PC-9 (cell line): Measurements from ENCODE around the gene TNFAIP3. TPM values are rescaled to one million over a fixed set of nuclear protein-coding genes. Genes with fewer than 3 reads are reported as not detected.

Experiments
- BruUV-seq: library from RNA; stranded (reverse); fragments of 400-500 nt; replicated peaks from 2 replicates; lab custom pipeline; 2021; lab: Mats Ljungman, UMichigan
- CTCF ChIA-PET: fragments of 300-600 bp; sonication (Branson Sonifier 250); formaldehyde crosslinking; loops from one replicate; lab custom pipeline; 2022; ENCODE audit warnings: antibody characterized with exemption; lab: Charles Lee
- POLR2A ChIA-PET: fragments of 300-600 bp; sonication (Branson Sonifier 250); formaldehyde crosslinking; loops from one replicate; lab custom pipeline; 2022; ENCODE audit warnings: antibody characterized with exemption; ENCODE audit not compliant: unreplicated experiment; lab: Charles Lee
- DNase-seq, 2 experiments: peaks; one replicate each; pipeline versions ENCODE4 v3.0.0 to v3.0.0-alpha.2; 2015 to 2022; ENCODE audit warnings: mixed read lengths in 1 of 2
- H2AFZ ChIP-seq: fragments of 200-600 bp; sonication (generic); 2 replicates; pipeline ENCODE4 v1.8.1; 2017; ENCODE audit warnings: antibody characterized with exemption
- H3F3A ChIP-seq: fragments of 200-600 bp; sonication (generic); 2 replicates; pipeline ENCODE4 v1.8.1; 2017; ENCODE audit warnings: antibody characterized with exemption, mild to moderate bottlenecking, low read depth; ENCODE audit not compliant: insufficient read depth
- H3K27ac ChIP-seq: fragments of 200-600 bp; sonication (generic); 2 replicates; pipeline ENCODE4 v1.6.1; 2016; ENCODE audit warnings: mixed run types
- H3K27me3 ChIP-seq: fragments of 200-600 bp; sonication (generic); 2 replicates; pipeline ENCODE4 v1.6.1; 2016; ENCODE audit warnings: low read depth, mixed run types; ENCODE audit not compliant: insufficient read depth
- H3K36me3 ChIP-seq: fragments of 200-600 bp; sonication (generic); 2 replicates; pipeline ENCODE4 v1.6.1; 2016; ENCODE audit warnings: low read depth, mixed run types
- H3K4me1 ChIP-seq: fragments of 200-600 bp; sonication (generic); replicated peaks from 2 replicates; pipeline ENCODE4 v1.6.1; 2016; ENCODE audit warnings: mixed run types; ENCODE audit not compliant: insufficient read depth
- H3K4me2 ChIP-seq: fragments of 200-600 bp; sonication (generic); 2 replicates; pipeline ENCODE4 v1.6.1; 2017; ENCODE audit warnings: mixed run types
- H3K4me3 ChIP-seq: fragments of 200-600 bp; sonication (generic); 2 replicates; pipeline ENCODE4 v1.6.1; 2016; ENCODE audit warnings: mixed run types
- H3K79me2 ChIP-seq: fragments of 200-600 bp; sonication (generic); 2 replicates; pipeline ENCODE4 v1.6.1; 2017; ENCODE audit warnings: low read depth, mixed run types
- H3K9me2 ChIP-seq: fragments of 200-600 bp; sonication (generic); 2 replicates; pipeline ENCODE4 v1.8.1; 2017; ENCODE audit warnings: mild to moderate bottlenecking; ENCODE audit not compliant: insufficient read depth
- H3K9me3 ChIP-seq: fragments of 200-600 bp; sonication (generic); 2 replicates; pipeline ENCODE4 v1.8.1; 2016; ENCODE audit warnings: low read depth; ENCODE audit not compliant: insufficient read depth
- H4K20me1 ChIP-seq: fragments of 200-600 bp; sonication (generic); 2 replicates; pipeline ENCODE4 v1.8.1; 2017; ENCODE audit not compliant: insufficient read depth
- CTCF ChIP-seq: fragments of 200-600 bp; sonication (generic); conservative IDR thresholded peaks from 2 replicates; pipeline ENCODE4 v1.6.1; 2017; ENCODE audit warnings: mixed run types, antibody characterized with exemption, mild to moderate bottlenecking, moderate library complexity
- EZH2 ChIP-seq: fragments of 200-600 bp; sonication (generic); IDR thresholded peaks from 2 replicates; pipeline ENCODE4 v1.8.0; 2017; ENCODE audit warnings: antibody characterized with exemption, low read depth
- intact Hi-C: fragments of 100-400 bp; cut with micrococcal nuclease; formaldehyde crosslinking; loops from one replicate; pipeline ENCODE4 v1.10.0; 2022; ENCODE audit not compliant: unreplicated experiment
- total RNA-seq: library from RNA; stranded (reverse); gene quantifications from 2 replicates; pipeline ENCODE4 v1.2.3, GENCODE V29; 2021

TNFAIP3 gene
- total RNA-seq, 1 experiment from 2014 or later, result 7.8 TPM

- no peaks in the 10 kb centered on the region for H3F3A ChIP-seq
- H3K9me3 ChIP-seq, result no peaks in the 10 kb centered on the region
- no peak overlapping the region for H3K27ac ChIP-seq
- no TSS peak for BruUV-seq
- no peaks in the 10 kb centered on the region for H3K27me3 ChIP-seq
- no peak overlapping the region for H2AFZ ChIP-seq
- no peak overlapping the region for H3K4me2 ChIP-seq
- H3K4me3 ChIP-seq, result no peak overlapping the region
- intact Hi-C loops, result no loop called here
- no peaks in the 10 kb centered on the region for H3K79me2 ChIP-seq
- H3K4me1 ChIP-seq, result no peaks in the 10 kb centered on the region
- no peaks in the 10 kb centered on the region for H3K9me2 ChIP-seq
- ChIA-PET CTCF (no interaction called here), POLR2A (no interaction called here)
- no peak for TF ChIP-seq CTCF
- H4K20me1 ChIP-seq, result no peaks in the 10 kb centered on the region
- DNase-seq, result no peak
- H3K36me3 ChIP-seq, result no peaks in the 10 kb centered on the region
Measured at GRCh38 chr6:137903933-137904821, 37.1 kb downstream of the TNFAIP3 start.

DNA sequence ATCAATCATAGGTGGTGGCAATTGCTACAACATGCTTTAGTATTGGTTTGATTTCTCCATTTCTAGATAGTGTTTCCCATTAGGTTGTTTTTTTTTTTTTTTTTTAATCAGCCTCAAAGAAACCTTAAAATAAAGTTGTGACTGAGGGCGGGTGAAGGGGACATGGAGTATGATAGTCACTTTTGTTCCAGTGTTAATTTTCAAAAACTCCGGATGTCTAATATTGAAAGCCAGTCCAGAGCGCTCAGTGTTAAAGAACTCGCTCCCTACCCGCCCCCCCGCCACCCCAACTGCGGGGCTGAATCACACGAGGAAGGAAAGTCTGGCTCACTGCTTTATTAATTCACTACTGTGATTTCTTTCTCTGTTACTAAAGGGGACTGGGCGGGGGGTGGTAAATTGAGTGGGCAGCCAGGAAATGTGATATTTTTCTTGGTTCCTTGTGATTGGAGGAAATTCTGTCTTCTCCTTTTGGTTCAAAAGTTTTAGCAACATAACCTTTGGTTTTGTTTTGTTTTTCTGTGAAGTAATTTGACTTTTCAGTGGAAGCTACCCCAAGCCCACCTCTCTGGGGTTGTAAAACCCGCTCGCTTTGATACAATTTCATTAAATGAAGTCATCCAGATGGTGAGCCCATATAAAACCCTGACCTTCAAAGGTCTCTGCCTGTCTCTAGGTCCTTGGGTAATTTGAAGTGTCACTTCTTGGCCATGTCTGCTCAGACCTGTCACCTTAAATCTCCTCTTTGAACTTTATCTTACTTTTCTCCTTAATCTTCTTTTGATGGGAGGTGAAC, 38.0 kb downstream of the TNFAIP3 start:
- Histone ChIP-seq H3K27ac (no peak overlapping the region), H2AFZ (no peak overlapping the region), H4K20me1 (no peaks in the 10 kb centered on the region), H3K4me1 (no peaks in the 10 kb centered on the region), H3F3A (no peaks in the 10 kb centered on the region), H3K4me3 (no peak overlapping the region), H3K27me3 (no peaks in the 10 kb centered on the region), H3K4me2 (no peak overlapping the region), H3K9me3 (no peaks in the 10 kb centered on the region), H3K36me3 (no peaks in the 10 kb centered on the region), H3K79me2 (no peaks in the 10 kb centered on the region), H3K9me2 (no peaks in the 10 kb centered on the region)
- POLR2A ChIA-PET, result no interaction called here
- no peak for DNase-seq
- CTCF ChIA-PET, result no interaction called here
- TF ChIP-seq EZH2, result no peak
- no peak for TF ChIP-seq CTCF
- intact Hi-C loops, result no loop called here
- BruUV-seq, result no TSS peak

- DNase-seq, result no peak
- H3K27me3 ChIP-seq, result no peaks in the 10 kb centered on the region
- H3K27ac ChIP-seq, result no peak overlapping the region
- no peaks in the 10 kb centered on the region for H3K79me2 ChIP-seq
- no peaks in the 10 kb centered on the region for H3F3A ChIP-seq
- no peak overlapping the region for H3K4me3 ChIP-seq
- H2AFZ ChIP-seq, result no peak overlapping the region
- no peaks in the 10 kb centered on the region for H3K9me2 ChIP-seq
- no peaks in the 10 kb centered on the region for H3K9me3 ChIP-seq
- BruUV-seq, result no TSS peak
- no peaks in the 10 kb centered on the region for H3K36me3 ChIP-seq
- intact Hi-C loops, result no loop called here
- ChIA-PET CTCF (no interaction called here), POLR2A (no interaction called here)
- H3K4me1 ChIP-seq, result 0 out of 2 replicates have a peak, but pooled peaks cover 3% of the 10 kb centered on the region
- H3K4me2 ChIP-seq, result no peak overlapping the region
- H4K20me1 ChIP-seq, result no peaks in the 10 kb centered on the region
- TF ChIP-seq CTCF, result no peak
- TF ChIP-seq EZH2, result no peak
Measured at GRCh38 chr6:137906020-137906472, 39.0 kb downstream of the TNFAIP3 start.
